ENCODE measurements around the gene KRT32. TPM values are rescaled to one million over a fixed set of nuclear protein-coding genes. Genes with fewer than 3 reads are reported as not detected.

KRT32 gene
- total RNA-seq, 4 donors from 2014 or later, result 0.61 to 12.8 (median 4.6) TPM

DNA sequence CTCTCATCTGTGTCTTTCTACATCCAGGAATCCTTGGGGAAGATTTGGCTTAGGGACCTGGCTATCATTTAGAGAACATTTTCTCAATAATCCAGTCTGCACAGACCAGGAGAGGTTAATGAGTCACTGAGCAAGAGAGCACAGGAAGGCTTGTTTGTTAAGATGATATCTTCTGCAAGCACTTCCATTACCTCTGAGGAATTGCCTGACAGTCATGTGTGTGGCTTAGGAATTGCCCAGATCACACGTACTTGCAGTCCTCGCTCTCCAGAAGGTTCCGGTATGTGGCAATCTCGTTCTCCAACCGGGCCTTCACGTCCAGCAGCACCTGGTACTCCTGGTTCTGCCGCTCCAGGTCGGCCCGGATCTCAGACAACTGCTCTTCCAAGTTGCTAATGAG lies 46.1 kb downstream of the KRT32 start:
- H3K4me1 ChIP-seq, result peaks cover 10 to 58% (median 33%) of the 10 kb centered on the region in 3 donors
- DNase-seq, result no peak
- no peaks in the 10 kb centered on the region for H3K27me3 ChIP-seq
- WGBS, 2 donors, result 35% methylated on average over 9 of the region's 9 CpGs; no CpG with 5 or more reads in 1 of the 2 donors
- TF ChIP-seq, protein P1, sequence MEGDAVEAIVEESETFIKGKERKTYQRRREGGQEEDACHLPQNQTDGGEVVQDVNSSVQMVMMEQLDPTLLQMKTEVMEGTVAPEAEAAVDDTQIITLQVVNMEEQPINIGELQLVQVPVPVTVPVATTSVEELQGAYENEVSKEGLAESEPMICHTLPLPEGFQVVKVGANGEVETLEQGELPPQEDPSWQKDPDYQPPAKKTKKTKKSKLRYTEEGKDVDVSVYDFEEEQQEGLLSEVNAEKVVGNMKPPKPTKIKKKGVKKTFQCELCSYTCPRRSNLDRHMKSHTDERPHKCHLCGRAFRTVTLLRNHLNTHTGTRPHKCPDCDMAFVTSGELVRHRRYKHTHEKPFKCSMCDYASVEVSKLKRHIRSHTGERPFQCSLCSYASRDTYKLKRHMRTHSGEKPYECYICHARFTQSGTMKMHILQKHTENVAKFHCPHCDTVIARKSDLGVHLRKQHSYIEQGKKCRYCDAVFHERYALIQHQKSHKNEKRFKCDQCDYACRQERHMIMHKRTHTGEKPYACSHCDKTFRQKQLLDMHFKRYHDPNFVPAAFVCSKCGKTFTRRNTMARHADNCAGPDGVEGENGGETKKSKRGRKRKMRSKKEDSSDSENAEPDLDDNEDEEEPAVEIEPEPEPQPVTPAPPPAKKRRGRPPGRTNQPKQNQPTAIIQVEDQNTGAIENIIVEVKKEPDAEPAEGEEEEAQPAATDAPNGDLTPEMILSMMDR (IDR thresholded peaks at IDR 0.05), result no peak
- no peak for TF ChIP-seq POLR2A (IDR thresholded peaks at IDR 0.05)
- intact Hi-C loops (cut with DNase I), result no loop called here
- H3K36me3 ChIP-seq, result no peaks in the 10 kb centered on the region
- H3K4me3 ChIP-seq, result no peak overlapping the region
- peak overlapping the region; percentile 23 to 74 (median 46) for H3K27ac ChIP-seq
- no peaks in the 10 kb centered on the region for H3K9me3 ChIP-seq

DNA sequence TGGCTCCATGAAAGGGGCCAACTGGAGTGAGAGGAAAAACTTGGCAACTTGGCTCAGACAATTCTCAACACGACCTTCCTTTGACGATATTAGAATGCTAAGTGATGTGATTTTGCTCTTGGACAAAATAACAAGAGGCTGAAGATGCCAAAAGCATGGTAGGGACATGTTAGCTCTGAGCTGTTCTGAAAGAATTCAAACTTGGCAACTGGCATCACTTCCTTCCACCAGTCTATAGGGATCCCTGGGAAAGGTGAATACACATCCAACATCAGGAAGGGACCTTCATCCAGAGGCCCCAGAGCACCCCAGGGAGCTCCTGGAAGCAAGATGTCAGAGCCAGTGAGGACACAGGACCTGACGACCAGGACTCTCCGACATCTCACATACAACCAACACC lies 47.1 kb downstream of the KRT32 start:
- TF ChIP-seq POLR2A (IDR thresholded peaks at IDR 0.05), result no peak
- TF ChIP-seq, protein P1 (IDR thresholded peaks at IDR 0.05), result no peak
- Histone ChIP-seq H3K27ac (peak overlapping the region; percentile 23 to 74 (median 57)), H3K9me3 (no peaks in the 10 kb centered on the region), H3K4me1 (peaks cover 10 to 60% (median 33%) of the 10 kb centered on the region in 3 donors), H3K4me3 (no peak overlapping the region), H3K36me3 (no peaks in the 10 kb centered on the region), H3K27me3 (no peaks in the 10 kb centered on the region)
- intact Hi-C loops (cut with DNase I), result no loop called here
- WGBS, 2 donors, result 28 to 36% methylated on average over 3 of the region's 4 CpGs
- DNase-seq, result no peak

DNA sequence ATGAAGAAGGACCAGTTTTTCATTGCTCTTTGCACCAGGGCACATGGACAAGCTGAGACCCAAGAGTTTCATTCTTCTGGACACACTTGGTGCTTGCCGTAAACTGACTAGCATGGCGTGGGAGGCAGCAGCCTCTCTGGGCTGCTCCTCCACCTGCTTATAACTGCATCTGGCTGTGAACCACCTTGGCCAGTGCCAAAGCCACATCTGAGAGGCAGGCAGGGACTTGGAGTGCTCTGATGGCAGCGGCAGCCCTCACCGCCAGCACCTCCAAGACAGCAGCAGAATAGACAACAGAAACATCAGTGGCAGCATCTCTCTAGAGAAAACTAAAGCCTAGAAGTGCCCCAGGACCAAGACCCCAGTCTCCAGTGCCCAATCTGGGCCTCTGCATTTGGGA lies 47.5 kb downstream of the KRT32 start:
- peaks cover 10 to 60% (median 33%) of the 10 kb centered on the region in 3 donors for H3K4me1 ChIP-seq
- WGBS, 2 donors, result 38% methylated on average over 3 of the region's 4 CpGs; no CpG with 5 or more reads in 1 of the 2 donors
- no peak for DNase-seq
- H3K36me3 ChIP-seq, result no peaks in the 10 kb centered on the region
- H3K27me3 ChIP-seq, result no peaks in the 10 kb centered on the region
- intact Hi-C loops (cut with DNase I), result no loop called here
- no peak for TF ChIP-seq POLR2A (IDR thresholded peaks at IDR 0.05)
- TF ChIP-seq, protein P1 (IDR thresholded peaks at IDR 0.05), result no peak
- no peaks in the 10 kb centered on the region for H3K9me3 ChIP-seq
- H3K27ac ChIP-seq, result peak overlapping the region; percentile 16 to 74 (median 55)
- no peak overlapping the region for H3K4me3 ChIP-seq

DNA sequence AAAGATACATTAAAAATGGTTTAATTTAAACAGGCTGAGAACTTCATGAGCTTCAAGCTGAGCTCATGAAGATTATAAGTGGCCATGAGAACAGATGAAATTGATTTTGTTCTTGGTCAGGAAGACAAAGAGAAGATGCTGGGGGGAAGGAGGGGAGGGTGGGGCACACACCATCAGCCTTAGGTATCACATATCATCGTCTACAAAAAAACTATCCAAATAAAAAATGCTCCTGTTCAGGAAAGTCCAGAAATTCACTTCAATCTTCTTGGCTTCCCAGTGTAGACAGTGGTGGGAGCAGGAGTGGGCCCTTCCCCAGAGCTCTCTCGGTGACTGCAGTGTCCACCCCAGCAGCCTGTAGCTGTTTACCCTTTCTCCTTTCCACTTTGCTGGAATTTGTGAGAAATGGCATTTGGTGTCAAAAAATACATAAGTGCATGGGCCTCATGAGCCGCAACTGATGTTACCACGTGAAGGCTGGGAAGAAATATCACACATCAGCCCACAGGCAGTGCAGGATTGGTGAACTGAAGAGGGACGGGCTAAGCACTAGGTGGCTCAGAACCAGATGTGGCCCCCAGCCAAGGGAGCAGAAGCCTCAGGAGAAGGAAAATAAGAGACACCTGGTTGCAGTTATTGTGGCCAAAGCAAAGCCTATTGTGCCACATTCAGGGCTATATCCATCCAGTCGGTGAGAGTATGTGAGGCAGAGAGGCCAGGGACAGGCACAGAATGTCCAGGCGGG lies 48.9 kb downstream of the KRT32 start:
- H3K27ac ChIP-seq, result peak overlapping the region in 3 of 4 donors; percentile 44 to 74 (median 66)
- intact Hi-C loops (cut with DNase I), result no loop called here
- WGBS, 2 donors, result 61 to 65% methylated on average over 6 to 7 of the region's 7 CpGs
- DNase-seq, result no peak
- no peaks in the 10 kb centered on the region for H3K36me3 ChIP-seq
- H3K4me1 ChIP-seq, result peaks cover 10 to 60% (median 33%) of the 10 kb centered on the region in 3 donors
- H3K4me3 ChIP-seq, result no peak overlapping the region
- H3K27me3 ChIP-seq, result no peaks in the 10 kb centered on the region
- TF ChIP-seq, protein P1 (IDR thresholded peaks at IDR 0.05), result no peak
- no peak for TF ChIP-seq POLR2A (IDR thresholded peaks at IDR 0.05)
- no peaks in the 10 kb centered on the region for H3K9me3 ChIP-seq

- peak overlapping the region in 3 of 4 donors; percentile 7 to 74 (median 30) for H3K27ac ChIP-seq
- no peaks in the 10 kb centered on the region for H3K36me3 ChIP-seq
- intact Hi-C loops (cut with DNase I), result no loop called here
- no peak overlapping the region for H3K4me3 ChIP-seq
- no peaks in the 10 kb centered on the region for H3K9me3 ChIP-seq
- TF ChIP-seq, protein P1 (IDR thresholded peaks at IDR 0.05), result peak in 5 of 6 experiments; percentile 14 to 74 (median 40)
- TF ChIP-seq POLR2A (IDR thresholded peaks at IDR 0.05), result no peak
- DNase-seq, result no peak
- peaks cover 10 to 60% (median 33%) of the 10 kb centered on the region in 3 donors for H3K4me1 ChIP-seq
- no peaks in the 10 kb centered on the region for H3K27me3 ChIP-seq
- 31 to 39% methylated on average over 4 of the region's 4 CpGs for WGBS, 2 donors
Observed at GRCh38 chr17:41417576-41418015, 49.6 kb downstream of the KRT32 start.

Data from esophagus squamous epithelium (tissue), 5 donors.